ENCODE results near the gene CTSC.
"Not testable (repeated sequence)": the region's sequence is repeated elsewhere in the genome, so short reads cannot be mapped to it uniquely, and the experiment has no call there.

CTSC gene

DNA sequence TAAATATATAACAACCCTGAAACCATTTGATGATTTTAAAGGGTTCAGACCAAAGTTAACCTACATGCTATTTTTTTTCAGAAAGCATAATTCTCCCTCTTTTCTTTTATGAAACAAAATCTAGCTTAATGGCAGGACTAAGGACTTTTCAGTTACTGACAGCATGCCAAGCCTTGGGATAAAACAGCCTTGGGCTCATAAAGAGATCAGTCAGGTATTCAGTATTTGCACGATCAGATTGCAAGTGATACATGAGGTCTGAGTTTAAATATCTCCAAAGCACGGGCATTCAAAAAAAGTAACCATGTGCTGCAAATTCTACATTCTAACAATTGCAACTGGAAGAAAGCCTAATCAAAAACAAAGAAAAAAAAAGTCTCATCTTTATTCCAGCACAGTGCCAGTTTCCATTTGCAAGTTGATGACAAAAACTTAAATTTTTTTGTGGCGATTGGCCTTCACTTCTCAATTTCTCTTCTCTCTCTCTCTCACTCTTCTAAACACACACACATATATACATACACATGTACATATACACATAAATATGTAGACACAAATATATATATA, 60.1 kb downstream of the CTSC start:
- DNase-seq: no peak

DNA sequence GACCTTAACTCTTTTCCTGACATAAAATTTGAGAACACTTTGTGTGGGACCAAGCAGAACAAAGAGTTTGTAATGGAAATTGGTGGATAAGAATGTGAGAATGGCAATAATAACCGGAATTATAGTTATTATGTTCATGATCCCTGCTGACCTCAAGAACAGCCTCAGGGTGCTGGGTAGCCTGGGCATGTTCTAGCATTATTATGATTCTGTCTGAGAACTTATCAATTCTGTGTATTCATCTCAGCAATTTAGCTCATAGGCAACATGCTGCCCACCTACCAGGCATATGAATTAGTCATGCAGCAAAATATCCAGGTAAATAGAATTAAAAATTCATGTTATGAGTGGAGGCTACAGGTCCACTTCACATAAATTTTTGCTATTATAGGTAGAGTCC, 61.9 kb downstream of the CTSC start:
- DNase-seq: no peak

DNA sequence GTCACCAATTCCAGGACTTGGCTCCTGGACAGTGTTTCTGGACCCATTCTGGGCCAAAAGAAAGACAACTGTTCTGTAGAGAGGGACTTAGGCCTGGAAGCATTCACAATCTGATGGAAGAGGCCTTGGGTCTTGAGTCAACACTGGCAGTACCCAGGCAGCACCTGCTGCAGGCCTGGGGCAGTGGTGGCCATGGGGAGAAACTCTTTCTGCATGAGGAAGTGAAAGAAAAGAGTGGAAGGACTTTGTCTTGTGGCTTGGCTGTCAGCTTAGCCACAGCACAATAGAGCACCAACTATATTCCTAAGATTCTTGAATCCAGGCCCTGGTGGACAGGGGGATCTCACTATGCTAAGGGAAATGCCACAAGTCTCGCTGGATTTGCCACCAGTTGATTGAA, 70.6 kb downstream of the CTSC start:
- no peak for DNase-seq

DNA sequence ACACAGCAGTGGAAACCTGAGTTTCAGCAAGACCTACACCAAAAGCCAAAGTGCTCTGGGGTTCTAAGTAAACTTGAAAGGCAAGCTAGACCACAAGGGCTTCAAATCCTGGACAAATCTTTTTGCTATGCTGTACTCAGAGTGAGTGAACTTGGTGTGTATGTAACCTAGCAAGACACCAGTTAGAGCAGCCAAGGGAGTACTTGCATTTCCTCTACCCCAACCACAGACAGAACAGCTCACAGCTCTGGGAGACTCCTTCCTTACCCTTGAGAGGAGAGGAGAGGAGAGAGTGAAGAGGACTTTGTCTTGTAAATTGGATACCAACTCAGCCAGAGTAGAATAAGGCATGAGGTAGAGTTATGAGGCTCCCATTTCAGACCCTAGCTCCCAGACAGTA, 71.4 kb downstream of the CTSC start:
- no peak for DNase-seq

DNA sequence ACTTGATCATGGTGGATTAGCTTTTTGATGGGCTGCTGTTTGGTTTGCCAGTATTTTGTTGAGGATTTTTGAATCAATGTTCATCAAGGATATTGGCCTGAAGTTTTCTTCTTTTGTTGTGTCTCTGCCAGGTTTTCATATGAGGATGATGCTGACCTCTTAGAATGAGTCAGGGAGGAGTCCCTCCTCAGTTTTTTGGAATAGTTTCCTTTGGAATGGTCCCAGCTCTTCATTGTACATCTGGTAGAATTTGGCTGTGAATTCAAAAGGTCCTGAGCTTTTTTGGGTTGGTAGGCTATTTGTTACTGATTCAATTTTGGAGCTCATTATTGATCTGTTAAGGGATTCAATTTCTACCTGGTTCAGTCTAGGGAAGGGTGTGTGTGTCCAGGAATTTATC, 78.1 kb downstream of the CTSC start:
- DNase-seq: no peak

DNA sequence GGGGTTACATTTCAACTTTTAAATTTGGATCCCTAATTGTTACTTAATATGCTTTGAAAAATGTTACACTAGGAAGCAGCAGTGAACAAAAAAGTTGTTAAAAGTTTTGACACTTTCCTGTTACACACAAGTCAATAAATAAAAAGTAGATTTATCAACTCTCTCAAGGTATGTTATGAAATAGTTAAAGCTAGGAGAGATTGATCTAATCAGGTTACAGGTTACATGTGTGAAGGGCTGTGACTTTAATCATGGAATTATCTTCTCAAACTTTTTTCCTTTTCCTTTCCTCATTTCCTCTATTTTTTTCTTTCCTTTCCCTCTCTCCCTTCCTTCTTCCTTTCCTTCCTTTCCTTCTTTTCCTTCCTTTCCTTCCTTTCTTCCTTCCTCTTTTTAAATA, 85.3 kb downstream of the CTSC start:
- no peak for DNase-seq

DNA sequence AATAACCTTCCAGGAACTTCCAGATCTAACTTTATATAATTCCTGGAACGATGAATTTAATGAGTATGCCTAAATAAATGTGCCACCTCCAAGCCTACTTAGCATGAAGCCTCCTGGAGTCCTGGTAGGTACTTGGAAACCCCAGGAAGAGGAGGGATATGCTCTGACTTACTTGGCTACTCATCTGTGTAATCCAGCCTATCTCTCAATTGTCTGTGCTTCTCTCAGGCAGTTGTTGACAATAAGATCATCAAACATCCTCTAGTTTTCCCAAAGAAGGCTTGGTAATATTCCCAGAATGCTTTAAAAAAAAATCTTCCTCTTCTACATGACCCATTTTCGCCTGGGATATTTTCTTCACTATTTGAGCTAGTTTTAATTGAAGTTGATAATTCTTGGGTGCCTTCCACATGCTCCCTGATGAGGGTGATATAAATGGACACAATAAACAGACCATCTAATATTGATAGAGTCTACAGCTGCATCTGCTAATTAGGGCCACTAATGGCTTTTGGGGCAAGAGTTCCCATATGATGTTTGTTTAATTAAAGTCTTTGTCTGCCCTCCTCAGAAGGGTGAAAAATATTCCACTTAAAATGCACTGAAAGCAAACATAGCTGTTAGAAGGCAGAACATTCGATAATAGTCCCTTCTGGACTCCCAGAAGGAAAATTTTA, 86.8 kb downstream of the CTSC start:
- no peak for DNase-seq

DNA sequence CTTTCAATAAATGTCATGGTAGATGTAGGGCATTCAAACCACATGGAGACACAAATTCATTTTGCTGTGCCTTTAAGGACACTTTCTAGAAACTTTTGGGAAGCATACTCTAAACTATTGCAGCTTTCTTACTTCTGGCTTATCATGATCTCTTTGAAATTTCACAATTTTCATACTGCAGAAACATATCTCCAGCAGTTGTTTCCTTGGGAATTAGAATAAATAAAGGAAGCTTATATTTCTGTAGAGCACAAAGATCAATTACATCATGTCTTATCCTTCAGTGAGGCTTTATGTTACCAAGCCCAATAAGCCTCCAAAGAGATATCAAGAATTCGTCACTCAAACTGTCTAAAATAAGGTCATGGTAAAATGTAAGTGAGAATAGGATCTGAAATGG, 87.8 kb downstream of the CTSC start:
- DNase-seq: no peak

DNA sequence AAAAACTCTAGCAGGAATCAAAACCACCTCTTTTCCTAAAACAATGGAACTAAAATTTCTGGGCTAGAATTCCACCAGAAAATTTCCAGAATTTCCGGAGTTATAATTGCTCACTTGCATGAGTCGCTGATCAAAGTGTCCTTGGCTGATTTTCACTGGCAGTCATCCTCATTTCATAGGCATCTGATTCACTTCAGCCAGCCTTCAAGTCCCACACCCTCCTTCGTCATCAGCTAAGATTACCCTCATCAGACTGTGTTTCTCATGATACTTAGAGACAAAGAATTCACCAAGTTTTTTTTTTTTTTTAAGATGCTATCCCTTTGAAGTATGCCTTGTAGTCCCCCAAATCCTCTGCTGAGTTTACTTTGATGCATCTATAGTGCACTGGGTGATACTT, 90.8 kb downstream of the CTSC start:
- DNase-seq: no peak

DNA sequence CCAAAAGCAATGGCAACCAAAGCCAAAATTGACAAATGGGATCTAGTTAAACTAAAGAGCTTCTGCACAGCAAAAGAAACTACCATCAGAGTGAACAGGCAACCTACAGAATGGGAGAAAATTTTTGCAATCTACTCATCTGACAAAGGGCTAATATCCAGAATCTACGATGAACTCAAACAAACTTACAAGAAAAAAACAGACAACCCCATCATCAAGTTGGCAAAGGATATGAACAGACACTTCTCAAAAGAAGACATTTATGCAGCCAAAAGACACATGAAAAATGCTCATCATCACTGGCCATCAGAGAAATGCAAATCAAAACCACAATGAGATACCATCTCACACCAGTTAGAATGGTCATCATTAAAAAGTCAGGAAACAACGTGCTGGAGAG, 92.0 kb downstream of the CTSC start:
- DNase-seq: not testable (repeated sequence)

Measured in stimulated activated CD4-positive, alpha-beta T cell treated with anti-CD3 and anti-CD28 coated beads, Interleukin-12 subunit alpha, Interleukin-12 subunit beta, amount 100 ng/mL, for 4 hours (primary cell).